HG02759 (cell line): Measurements from ENCODE around the gene DEPDC1B.
A peak's percentile ranks its signal among the peaks of the same experiment; 100 is the strongest.
"Not testable (repeated sequence)": the region's sequence is repeated elsewhere in the genome, so short reads cannot be mapped to it uniquely, and the experiment has no call there.

Experiments used
- ATAC-seq: cut with Tn5 transposase; IDR thresholded peaks from one replicate; pipeline ENCODE4 v1.9.1; 2021; ENCODE audit warnings: mild to moderate bottlenecking, moderate library complexity; ENCODE audit not compliant: unreplicated experiment

DEPDC1B gene

GRCh38 chr5:60649288-60649917, 50.6 kb downstream of the DEPDC1B start:
- ATAC-seq, result no peak

- no peak for ATAC-seq
These were observed 51.8 kb downstream of the DEPDC1B start for GRCh38 chr5:60648175-60648574.

GRCh38 chr5:60640901-60641300, 59.1 kb downstream of the DEPDC1B start:
- no peak for ATAC-seq

- ATAC-seq, result no peak
These were observed 60.4 kb downstream of the DEPDC1B start for GRCh38 chr5:60639544-60639943.

GRCh38 chr5:60638300-60638699, 61.7 kb downstream of the DEPDC1B start:
- no peak for ATAC-seq

- no peak for ATAC-seq
These were observed 63.3 kb downstream of the DEPDC1B start for GRCh38 chr5:60636644-60637043.

GRCh38 chr5:60636001-60636400, 64.0 kb downstream of the DEPDC1B start:
- no peak for ATAC-seq

- ATAC-seq, result no peak
These were observed 65.9 kb downstream of the DEPDC1B start for GRCh38 chr5:60634051-60634450.

- ATAC-seq, result no peak
These were observed 66.6 kb downstream of the DEPDC1B start for GRCh38 chr5:60633341-60633740.

GRCh38 chr5:60632153-60632552, 67.8 kb downstream of the DEPDC1B start:
- no peak for ATAC-seq

- ATAC-seq, result no peak
These were observed 69.1 kb downstream of the DEPDC1B start for GRCh38 chr5:60630836-60631235.

GRCh38 chr5:60630179-60630578, 69.8 kb downstream of the DEPDC1B start:
- ATAC-seq, result no peak

- not testable (repeated sequence) for ATAC-seq
These were observed 75.1 kb downstream of the DEPDC1B start for GRCh38 chr5:60624875-60625274.

GRCh38 chr5:60620752-60621151, 79.2 kb downstream of the DEPDC1B start:
- not testable (repeated sequence) for ATAC-seq

- ATAC-seq, result no peak
These were observed 86.1 kb downstream of the DEPDC1B start for GRCh38 chr5:60613826-60614225.

GRCh38 chr5:60611099-60611740, 88.7 kb downstream of the DEPDC1B start:
- no peak for ATAC-seq

- no peak for ATAC-seq
These were observed 95.2 kb downstream of the DEPDC1B start for GRCh38 chr5:60604771-60605170.

- ATAC-seq, result peak; percentile 43
These were observed 101.5 kb downstream of the DEPDC1B start for GRCh38 chr5:60598424-60598823.

- peak; percentile 76 for ATAC-seq
These were observed 102.2 kb downstream of the DEPDC1B start for GRCh38 chr5:60597572-60598320.

GRCh38 chr5:60594715-60595477, 105.1 kb downstream of the DEPDC1B start:
- ATAC-seq, result no peak

- ATAC-seq, result no peak
These were observed 109.8 kb downstream of the DEPDC1B start for GRCh38 chr5:60590172-60590571.
